Measurements from ENCODE around the gene RRP1B. TPM values are rescaled to one million over a fixed set of nuclear protein-coding genes. Genes with fewer than 3 reads are reported as not detected.
A peak's percentile ranks its signal among the peaks of the same experiment; 100 is the strongest.

The RRP1B gene
- total and polyA plus RNA-seq, 2 experiments from 2014 or later: 13.6 to 15.0 TPM

DNA sequence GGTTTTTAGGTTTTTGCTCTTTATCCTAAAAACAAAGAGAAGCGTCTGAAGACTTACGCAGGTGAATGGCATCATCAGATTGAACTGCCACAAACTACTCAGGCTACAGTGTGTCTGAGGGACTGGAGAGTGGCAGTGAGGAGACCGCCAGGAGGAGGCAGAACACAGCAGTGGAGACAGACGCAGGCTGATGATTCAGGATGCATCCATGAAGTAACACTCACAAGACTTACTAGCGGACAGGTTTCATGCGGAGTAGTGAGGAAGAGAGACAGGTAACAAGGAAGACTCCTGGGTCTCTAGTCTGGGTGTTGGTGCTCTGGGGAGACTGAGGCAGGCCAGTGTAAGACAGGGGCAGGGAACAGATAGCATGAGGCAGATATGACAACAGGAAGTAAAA lies 5.7 kb upstream of the RRP1B start:
- Histone ChIP-seq H3K4me2 (ENCODE audit: unreplicated experiment) (no peak overlapping the region), H4K20me1 (ENCODE audit: insufficient read depth) (no peaks in the 10 kb centered on the region), H3K9me2 (ENCODE audit: insufficient read depth) (no peaks in the 10 kb centered on the region), H3F3A (ENCODE audit: insufficient read depth) (peaks cover 8% of the 10 kb centered on the region), H3K4me1 (ENCODE audit: insufficient read depth) (0 out of 2 replicates have a peak, but pooled peaks cover 7% of the 10 kb centered on the region), H3K9ac (no peak overlapping the region), H3K27me3 (replicated peaks; ENCODE audit: insufficient read depth) (no peaks in the 10 kb centered on the region), H2AFZ (no peak overlapping the region), H3K4me3 (no peak overlapping the region), H3K9me3 (ENCODE audit: low read depth) (no peaks in the 10 kb centered on the region), H3K27ac (no peak overlapping the region), H3K79me2 (ENCODE audit: insufficient read depth) (no peaks in the 10 kb centered on the region), H3K36me3 (ENCODE audit: low read depth) (no peaks in the 10 kb centered on the region)
- TF ChIP-seq EZH2 (IDR thresholded peaks at IDR 0.05; ENCODE audit: insufficient read depth, poor library complexity, severe bottlenecking) (no peak), EZH2phosphoT487 (IDR thresholded peaks at IDR 0.05; ENCODE audit: insufficient read depth, low read depth) (no peak)
- WGBS, 2 experiments (ENCODE audit: low coverage in 1 of 2, low lambda C conversion rate in 2 of 2, missing lambda C conversion rate in 2 of 2): 91% methylated on average over 6 of the region's 6 CpGs
- no peak for DNase-seq
- in situ Hi-C loops (cut with MboI): no loop called here

DNA sequence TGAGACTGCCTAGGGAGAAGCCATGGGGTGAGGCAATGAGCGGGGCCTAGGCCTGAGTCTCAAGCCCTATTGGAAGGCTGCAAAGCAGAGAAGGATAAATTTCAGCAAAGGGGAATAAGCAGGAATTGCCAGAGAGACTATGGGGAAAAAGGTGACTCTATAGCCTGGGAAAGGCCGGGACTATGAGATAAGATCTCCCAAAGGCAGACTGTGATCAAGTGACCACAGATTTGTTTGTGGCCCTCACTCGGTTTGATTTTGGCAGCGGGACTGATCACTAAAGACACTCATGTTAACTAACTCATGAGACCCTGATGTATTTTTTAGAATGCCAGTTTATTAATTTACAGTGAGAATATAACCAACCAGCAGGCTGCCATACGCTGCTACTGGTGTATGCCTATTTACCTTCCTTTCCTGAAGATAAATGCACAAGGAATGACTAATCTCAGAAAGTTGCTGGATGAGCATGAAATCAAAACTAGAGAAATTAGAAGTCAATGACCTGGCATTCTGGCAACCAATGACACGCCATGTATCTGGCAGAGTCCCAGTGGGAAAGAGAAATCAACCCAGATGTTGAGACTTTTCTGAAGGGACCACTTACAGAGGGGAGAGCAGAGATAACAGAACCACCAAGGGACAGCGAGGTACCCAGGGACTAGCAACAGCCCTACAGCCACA lies 4.4 kb upstream of the RRP1B start:
- in situ Hi-C loops (cut with MboI): no loop called here
- Histone ChIP-seq H3K4me3 (no peak overlapping the region), H3K27ac (no peak overlapping the region), H4K20me1 (ENCODE audit: insufficient read depth) (no peaks in the 10 kb centered on the region), H3K36me3 (ENCODE audit: low read depth) (no peaks in the 10 kb centered on the region), H3K4me2 (ENCODE audit: unreplicated experiment) (no peak overlapping the region), H3K9ac (no peak overlapping the region), H3K9me3 (ENCODE audit: low read depth) (no peaks in the 10 kb centered on the region), H3K9me2 (ENCODE audit: insufficient read depth) (no peaks in the 10 kb centered on the region), H3K4me1 (ENCODE audit: insufficient read depth) (0 out of 2 replicates have a peak, but pooled peaks cover 11% of the 10 kb centered on the region), H2AFZ (no peak overlapping the region), H3F3A (ENCODE audit: insufficient read depth) (peaks cover 8% of the 10 kb centered on the region), H3K79me2 (ENCODE audit: insufficient read depth) (peaks cover 2% of the 10 kb centered on the region), H3K27me3 (replicated peaks; ENCODE audit: insufficient read depth) (no peaks in the 10 kb centered on the region)
- TF ChIP-seq EZH2phosphoT487 (IDR thresholded peaks at IDR 0.05; ENCODE audit: insufficient read depth, low read depth) (no peak), EZH2 (IDR thresholded peaks at IDR 0.05; ENCODE audit: insufficient read depth, poor library complexity, severe bottlenecking) (no peak)
- 78 to 87% methylated on average over 7 of the region's 7 CpGs for WGBS, 2 experiments (ENCODE audit: low coverage in 1 of 2, low lambda C conversion rate in 2 of 2, missing lambda C conversion rate in 2 of 2)
- peak; percentile 58 for DNase-seq

DNA sequence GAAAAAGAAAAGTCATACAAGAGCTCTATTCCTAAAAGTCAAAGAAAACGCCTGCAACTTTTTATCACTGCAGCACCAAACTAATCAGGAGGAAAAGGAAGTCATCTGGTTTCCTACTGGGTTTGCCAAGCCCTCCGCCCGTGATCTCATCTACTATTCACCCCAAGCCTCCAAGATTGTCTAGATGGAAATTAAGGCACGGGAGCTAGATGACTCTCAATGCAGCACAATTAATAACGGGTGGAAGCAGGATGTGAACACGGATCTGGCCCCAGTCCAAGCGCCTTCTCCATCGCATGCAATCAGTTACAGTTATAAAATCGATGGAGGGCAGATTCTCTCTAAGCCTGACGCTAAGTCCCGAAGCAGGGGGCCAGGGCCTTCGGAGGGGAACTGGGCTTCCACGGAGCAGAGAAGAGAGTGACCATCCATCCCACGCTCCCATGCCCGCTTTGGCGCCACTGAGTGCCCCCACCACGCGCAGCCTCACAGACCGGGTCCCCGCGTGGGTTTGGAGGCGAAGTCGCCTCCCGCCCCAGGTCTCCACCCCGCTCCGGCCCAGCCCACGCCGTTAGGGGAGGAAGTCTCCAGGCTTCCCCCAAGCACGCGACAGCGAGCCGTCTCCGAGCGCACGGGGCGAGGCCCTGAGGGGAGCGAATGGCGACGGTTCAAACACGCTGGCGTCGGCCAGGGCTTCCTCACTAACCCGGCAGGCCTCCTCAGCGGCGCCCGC lies 1.8 kb upstream of the RRP1B start:
- 84 to 85% methylated on average over 32 to 46 of the region's 46 CpGs for WGBS, 2 experiments (ENCODE audit: low coverage in 1 of 2, low lambda C conversion rate in 2 of 2, missing lambda C conversion rate in 2 of 2)
- H3K9me3 ChIP-seq (ENCODE audit: low read depth): no peaks in the 10 kb centered on the region
- in situ Hi-C loops (cut with MboI): no loop called here
- peaks cover 21% of the 10 kb centered on the region; the same call in 1 of the 2 replicates for H3K4me1 ChIP-seq (ENCODE audit: insufficient read depth)
- no peaks in the 10 kb centered on the region for H3K36me3 ChIP-seq (ENCODE audit: low read depth)
- H3F3A ChIP-seq (ENCODE audit: insufficient read depth): peaks cover 8% of the 10 kb centered on the region
- peak; percentile 14 for DNase-seq
- H3K9ac ChIP-seq: no peak overlapping the region
- H3K27me3 ChIP-seq (replicated peaks; ENCODE audit: insufficient read depth): no peaks in the 10 kb centered on the region
- no peak overlapping the region for H3K4me3 ChIP-seq
- no peak overlapping the region for H3K27ac ChIP-seq
- no peaks in the 10 kb centered on the region for H4K20me1 ChIP-seq (ENCODE audit: insufficient read depth)
- H3K4me2 ChIP-seq (ENCODE audit: unreplicated experiment): no peak overlapping the region
- no peaks in the 10 kb centered on the region for H3K9me2 ChIP-seq (ENCODE audit: insufficient read depth)
- H2AFZ ChIP-seq: no peak overlapping the region
- TF ChIP-seq EZH2 (IDR thresholded peaks at IDR 0.05; ENCODE audit: insufficient read depth, poor library complexity, severe bottlenecking): no peak
- no peak for TF ChIP-seq EZH2phosphoT487 (IDR thresholded peaks at IDR 0.05; ENCODE audit: insufficient read depth, low read depth)
- peaks cover 27% of the 10 kb centered on the region for H3K79me2 ChIP-seq (ENCODE audit: insufficient read depth)

DNA sequence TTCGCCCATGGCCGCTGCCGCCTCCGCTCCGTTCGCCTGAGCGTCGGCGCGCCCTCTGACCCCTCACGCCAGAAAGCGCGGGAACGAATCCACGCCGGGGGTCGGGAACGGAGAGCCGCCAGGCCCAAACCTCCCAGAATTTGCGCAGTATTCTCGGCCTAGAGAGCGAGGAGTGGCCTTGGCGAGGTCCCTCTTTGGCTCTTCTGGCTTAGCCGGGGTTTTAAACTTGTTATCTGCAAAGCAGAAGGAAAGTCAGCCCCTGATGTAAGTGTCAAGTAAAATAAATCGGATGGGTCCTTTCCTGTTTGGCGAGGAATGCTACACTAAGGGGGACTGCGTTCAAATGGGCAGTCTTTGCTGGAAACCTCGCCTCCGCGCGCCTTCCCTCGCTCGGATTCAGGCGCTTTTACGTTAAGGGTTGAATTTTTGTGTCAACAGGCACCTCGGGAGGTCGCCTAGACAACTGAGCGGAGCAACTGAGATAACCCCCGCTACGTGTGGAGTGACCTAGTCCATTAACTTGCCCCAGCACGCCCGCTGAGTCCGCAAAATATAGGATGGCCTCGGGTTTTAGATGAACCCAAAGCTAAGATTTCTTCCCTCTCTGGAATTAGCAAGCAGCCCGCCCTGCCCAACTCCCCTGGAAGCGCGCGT lies 1.1 kb upstream of the RRP1B start:
- 97 to 99% methylated on average over 44 to 48 of the region's 48 CpGs for WGBS, 2 experiments (ENCODE audit: low coverage in 1 of 2, low lambda C conversion rate in 2 of 2, missing lambda C conversion rate in 2 of 2)
- DNase-seq: no peak

More for the DNA sequence above, 1.1 kb upstream of the RRP1B start:
- Histone ChIP-seq H3K9me2 (ENCODE audit: insufficient read depth) (no peaks in the 10 kb centered on the region), H3K4me1 (ENCODE audit: insufficient read depth) (peaks cover 21% of the 10 kb centered on the region; the same call in 1 of the 2 replicates), H3K27me3 (replicated peaks; ENCODE audit: insufficient read depth) (no peaks in the 10 kb centered on the region), H4K20me1 (ENCODE audit: insufficient read depth) (no peaks in the 10 kb centered on the region), H3F3A (ENCODE audit: insufficient read depth) (peaks cover 8% of the 10 kb centered on the region), H3K9ac (no peak overlapping the region), H2AFZ (no peak overlapping the region), H3K4me2 (ENCODE audit: unreplicated experiment) (no peak overlapping the region), H3K36me3 (ENCODE audit: low read depth) (no peaks in the 10 kb centered on the region), H3K27ac (no peak overlapping the region), H3K79me2 (ENCODE audit: insufficient read depth) (peaks cover 34% of the 10 kb centered on the region), H3K4me3 (no peak overlapping the region), H3K9me3 (ENCODE audit: low read depth) (no peaks in the 10 kb centered on the region)
- TF ChIP-seq EZH2 (IDR thresholded peaks at IDR 0.05; ENCODE audit: insufficient read depth, poor library complexity, severe bottlenecking) (no peak), EZH2phosphoT487 (IDR thresholded peaks at IDR 0.05; ENCODE audit: insufficient read depth, low read depth) (no peak)
- in situ Hi-C loops (cut with MboI): no loop called here
